ENCODE results near the gene MTOR.
"Not testable (repeated sequence)": the region's sequence is repeated elsewhere in the genome, so short reads cannot be mapped to it uniquely, and the experiment has no call there.

The MTOR gene

DNA sequence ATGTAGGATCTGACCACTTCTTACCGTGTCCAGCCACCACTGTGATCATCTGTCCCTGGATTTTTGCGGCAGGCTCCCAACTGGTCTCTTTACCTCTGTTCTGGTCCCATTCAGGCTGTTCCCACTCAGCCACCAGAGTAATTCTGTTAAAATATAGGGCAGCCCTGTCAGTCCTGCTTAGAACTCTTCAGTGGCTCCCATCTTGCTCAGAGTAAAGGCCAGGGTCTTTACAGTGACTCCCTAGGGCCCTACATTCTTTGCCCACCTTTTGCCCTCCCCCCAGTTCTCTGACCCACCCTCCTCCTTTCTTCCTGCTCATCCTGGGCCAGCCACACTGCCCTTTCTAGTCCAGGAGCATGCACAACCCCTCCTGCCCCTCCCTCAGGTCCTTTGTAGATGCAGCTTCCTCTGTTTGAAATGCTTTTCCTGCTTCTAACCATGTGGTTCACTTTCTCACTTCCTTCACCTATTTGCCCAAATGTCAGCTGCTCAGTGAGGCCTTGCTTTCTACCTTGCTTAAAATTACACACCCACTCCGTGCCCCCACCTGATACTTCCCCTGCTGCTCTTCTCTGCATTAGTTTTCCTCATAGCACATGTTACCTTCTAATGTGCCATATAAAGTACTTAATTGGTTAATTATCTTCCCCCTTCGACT lies 18.5 kb upstream of the MTOR start:
- no peak for DNase-seq (ENCODE audit: low read depth in 2 of 2)

GRCh38 chr1:11279630-11280029 lies 17.3 kb upstream of the MTOR start:
- no peak for DNase-seq (ENCODE audit: low read depth in 2 of 2)

GRCh38 chr1:11279152-11279551 lies 16.8 kb upstream of the MTOR start:
- no peak for DNase-seq (ENCODE audit: low read depth in 2 of 2)

- no peak for DNase-seq (ENCODE audit: low read depth in 2 of 2)
Measured at GRCh38 chr1:11273595-11274234, 11.4 kb upstream of the MTOR start.

DNA sequence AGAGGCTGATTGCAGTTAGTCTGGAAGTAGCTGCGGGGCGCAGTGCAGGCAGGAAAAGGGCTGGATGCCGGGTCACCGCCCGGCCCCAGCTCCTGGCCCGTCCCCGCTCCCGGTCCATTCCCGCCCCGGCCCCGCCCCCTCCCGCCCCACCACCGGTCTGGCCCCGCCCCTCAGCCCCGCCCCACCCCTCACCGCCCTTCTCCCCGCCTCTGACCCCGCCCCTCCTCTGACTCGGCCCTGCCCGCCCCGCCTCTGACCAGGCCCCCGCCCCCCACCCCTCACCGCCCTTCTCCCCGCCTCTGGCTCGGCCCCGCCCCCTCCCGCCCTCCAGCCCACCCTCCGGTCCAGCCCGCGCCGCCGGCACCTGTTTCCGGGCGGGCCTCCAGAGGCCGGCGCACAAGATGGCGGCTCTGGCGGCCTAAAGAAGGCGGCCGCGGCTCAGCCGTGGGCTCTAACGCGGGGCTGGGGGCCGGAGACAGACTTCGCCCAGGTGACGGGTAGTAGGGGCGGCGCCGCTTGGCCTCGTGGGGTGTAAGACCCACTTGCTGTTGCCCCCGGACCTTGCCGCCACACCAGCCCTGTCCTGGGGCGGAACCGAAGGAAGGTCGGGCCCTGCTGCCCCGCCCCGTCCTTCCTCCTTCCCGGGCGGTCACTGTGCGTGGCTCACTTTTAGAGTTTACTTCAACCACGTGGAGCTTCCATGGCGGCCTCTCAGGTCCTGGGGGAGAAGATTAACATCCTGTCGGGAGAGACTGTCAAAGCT lies 10.7 kb upstream of the MTOR start, which contains the start of gene UBIAD1:
Gene UBIAD1, plus strand, starts transcription at position 367 of the 763 bp plus-strand sequence. Its CDS starts 334 bp downstream, at position 701.
- peak; percentile 72 to 73 for DNase-seq (ENCODE audit: low read depth in 2 of 2)

GRCh38 chr1:11272544-11272831 lies 10.1 kb upstream of the MTOR start:
- no peak for DNase-seq (ENCODE audit: low read depth in 2 of 2)

DNA sequence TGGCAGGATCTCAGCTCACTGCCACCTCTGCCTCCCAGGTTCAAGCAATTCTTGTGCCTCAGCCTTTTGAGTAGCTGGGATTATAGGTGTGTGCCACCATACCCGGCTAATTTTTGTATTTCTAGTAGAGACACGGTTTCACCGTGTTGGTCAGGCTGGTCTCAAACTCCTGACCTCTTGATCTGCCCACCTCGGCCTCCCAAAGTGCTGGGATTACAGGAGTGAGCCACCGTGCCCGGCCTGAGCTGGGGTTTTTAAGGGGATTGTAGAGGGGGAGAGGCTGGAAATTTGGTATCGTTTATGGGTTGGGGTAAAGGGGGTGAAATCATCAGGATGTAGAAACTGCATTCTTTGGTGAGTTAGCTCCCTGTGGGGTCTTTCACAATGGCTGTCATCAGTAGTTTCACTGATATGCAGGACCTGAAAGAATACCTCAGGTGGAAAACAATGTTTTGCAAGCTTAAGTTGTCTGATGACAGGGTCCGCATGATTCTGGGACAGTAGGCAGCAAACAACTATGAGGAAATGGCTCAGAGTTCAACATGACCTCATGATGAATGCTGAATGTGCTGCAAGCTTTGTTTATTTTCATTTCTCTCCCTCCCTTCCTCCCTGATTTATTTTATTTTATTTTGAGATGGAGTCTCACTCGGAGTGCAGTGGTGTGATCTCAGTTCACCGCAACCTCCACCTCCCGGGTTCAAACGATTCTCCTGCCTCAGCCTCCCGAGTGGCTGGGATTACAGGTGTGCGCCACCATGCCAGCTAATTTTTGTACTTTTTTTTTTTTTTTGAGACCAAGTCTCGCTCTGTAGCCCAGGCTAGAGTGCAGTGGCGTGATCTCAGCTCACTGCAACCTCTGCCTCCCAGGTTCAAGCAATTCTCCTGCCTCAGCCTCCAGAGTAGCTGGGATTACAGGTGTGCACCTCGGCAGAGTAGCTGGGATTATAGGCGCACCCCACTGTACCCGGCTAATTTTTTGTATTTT lies 5.3 kb upstream of the MTOR start:
- not testable (repeated sequence) for DNase-seq (ENCODE audit: low read depth in 2 of 2)

DNA sequence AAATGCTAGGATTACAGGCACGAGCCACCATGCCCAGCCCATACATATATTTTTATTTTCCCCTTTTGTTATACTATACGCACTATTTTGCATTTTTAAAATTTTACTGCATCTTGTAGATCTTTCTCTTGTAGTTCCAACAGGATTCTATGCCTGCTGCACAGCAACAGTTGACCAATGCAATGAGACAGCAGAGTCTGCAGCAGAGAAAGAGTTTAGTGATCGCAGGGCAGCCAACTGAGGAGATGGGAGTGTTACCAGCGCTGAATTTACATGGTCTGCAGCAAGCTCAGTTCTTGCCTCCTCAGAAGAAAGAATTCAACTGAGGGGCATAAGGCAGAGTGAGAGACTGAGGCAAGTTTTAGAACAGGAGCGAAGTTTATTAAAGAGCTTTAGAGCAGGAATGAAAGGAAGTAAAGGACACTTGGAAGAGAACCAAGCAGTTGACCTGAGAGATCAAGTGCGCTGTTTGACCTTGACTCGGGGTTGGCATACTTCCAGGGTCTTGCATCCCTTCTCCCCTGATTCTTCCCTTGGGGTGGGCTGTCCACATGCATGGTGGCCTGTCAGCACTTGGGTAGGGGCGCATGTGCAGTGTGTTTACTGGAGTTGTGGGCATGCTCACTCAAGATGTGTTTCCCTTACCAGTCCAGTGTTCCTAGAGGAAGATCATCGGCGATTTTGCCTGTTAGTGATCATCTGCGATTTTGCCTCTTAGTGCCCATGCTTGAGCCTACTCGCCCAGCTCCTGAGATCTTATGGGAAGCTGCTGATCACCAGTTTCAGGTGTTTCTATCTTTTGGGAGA lies 4.1 kb upstream of the MTOR start:
- DNase-seq (ENCODE audit: low read depth in 2 of 2): no peak

DNA sequence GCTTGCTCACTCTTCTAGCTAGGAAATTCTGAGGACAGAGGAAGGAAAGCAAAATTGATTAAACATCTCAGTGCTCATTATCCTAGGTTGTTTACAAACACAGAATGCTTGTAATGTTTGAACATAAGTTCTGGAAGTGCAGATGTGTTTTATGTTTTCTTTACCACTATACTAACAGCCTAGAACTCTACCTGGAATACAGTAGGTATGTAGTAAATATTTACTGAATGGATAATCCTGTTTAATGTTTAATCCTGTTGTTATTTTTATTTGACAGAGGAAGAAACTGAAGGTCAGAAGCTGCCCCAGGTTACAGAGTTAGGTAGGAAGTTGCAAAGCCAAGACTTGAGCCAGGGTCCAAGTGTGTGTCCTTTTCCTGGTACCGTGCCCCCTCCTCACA lies 6.1 kb downstream of the MTOR start:
- DNase-seq (ENCODE audit: low read depth in 2 of 2): no peak

DNA sequence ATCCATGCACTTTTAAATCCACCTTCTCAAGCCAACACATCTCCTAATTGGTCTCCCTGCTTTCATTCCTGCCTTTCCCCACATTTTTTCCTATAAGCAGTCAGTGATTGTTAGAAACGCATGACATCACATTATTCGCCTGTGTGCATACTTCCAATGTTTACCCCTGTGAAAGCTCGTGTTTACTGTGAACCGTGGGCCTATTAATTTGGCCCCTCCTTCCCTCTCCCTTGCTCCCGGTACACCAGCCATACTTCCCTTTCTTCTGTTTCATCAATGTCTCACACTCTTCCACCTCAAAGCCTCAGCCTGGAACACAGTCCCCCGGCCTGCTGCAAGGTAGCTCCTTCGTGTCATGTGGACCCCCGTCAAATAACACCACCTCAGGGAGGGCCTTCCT lies 9.1 kb downstream of the MTOR start:
- DNase-seq (ENCODE audit: low read depth in 2 of 2): no peak

GRCh38 chr1:11252538-11252937 lies 9.8 kb downstream of the MTOR start:
- DNase-seq (ENCODE audit: low read depth in 2 of 2): no peak

GRCh38 chr1:11248169-11248568 lies 14.2 kb downstream of the MTOR start:
- no peak for DNase-seq (ENCODE audit: low read depth in 2 of 2)

DNA sequence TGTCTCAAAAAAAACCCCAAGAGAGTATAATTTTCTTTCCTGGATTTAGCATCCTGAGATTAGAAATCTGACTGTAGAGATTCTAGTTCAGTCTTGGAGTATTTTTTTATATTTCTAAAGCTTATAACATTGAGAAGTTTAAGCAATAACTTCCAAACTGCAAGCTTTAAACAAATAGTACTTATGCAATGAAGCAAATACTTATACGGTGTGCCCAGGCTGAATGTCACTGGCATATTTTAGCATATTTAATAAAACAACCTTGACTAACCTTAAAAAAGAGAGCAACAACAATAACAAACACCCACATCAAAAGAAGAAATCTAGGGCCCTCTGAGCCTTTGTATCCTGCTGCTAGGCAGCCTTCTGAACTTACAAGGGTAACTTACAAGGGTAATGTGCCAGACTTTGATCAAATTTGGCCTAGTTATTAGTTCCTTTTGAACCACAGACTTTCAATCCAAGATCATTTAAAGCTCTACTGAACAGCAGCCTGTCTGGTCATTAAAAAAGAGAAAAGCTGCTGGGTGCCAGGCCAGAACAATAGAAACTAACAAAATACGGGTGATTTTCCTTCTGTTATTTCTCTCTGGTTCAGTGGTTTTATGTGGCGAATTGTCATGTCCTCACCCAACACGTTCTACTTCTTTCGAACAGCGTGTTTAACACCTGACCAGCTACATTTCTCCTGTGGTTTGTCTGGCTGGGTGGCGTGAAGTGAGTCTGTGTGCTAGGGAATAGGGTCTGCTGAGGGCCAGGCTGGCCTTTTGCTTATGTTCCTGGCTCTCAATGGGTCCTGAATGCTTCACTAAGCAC lies 16.2 kb downstream of the MTOR start:
- DNase-seq (ENCODE audit: low read depth in 2 of 2): no peak

GRCh38 chr1:11245248-11245647 lies 17.1 kb downstream of the MTOR start:
- DNase-seq (ENCODE audit: low read depth in 2 of 2): no peak

DNA sequence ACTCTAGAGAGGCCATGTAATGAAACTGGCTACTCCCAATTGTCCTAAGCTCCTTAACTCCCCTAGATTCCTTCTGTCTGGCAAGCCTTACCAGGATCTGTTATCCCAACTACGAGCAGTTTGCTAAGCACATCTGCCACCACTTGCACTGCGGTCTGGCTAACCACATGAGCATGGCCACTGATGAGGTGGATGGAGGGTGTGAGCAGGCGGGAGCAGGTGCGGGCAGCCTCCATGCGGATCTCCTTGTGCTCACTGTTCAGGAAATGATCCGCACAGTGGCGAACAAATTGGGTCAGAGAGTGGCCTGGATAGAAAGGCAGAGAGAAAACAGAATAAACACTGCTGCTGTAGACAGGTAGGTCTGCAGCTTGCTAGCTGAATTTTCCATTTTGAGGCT lies 24.0 kb downstream of the MTOR start:
- DNase-seq (ENCODE audit: low read depth in 2 of 2): no peak

DNA sequence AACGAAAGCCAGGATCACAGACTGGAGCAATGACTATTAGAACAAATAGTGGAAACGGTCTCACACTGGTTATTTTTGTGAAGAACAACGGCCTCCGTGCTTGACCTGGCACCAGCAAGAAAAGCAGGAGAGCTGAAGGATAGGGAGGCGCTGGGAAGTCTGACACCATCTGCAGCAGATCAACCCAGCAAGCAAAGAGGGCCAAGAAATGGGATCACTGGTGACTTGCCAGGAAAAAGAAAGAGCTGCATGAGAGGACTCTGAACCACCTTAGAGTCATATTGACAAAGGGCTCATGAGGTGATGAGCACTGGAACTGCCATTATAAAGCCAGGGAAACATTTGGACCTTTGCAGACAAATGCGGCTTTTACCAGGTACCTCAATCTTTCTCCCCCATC lies 25.0 kb downstream of the MTOR start:
- no peak for DNase-seq (ENCODE audit: low read depth in 2 of 2)

DNA sequence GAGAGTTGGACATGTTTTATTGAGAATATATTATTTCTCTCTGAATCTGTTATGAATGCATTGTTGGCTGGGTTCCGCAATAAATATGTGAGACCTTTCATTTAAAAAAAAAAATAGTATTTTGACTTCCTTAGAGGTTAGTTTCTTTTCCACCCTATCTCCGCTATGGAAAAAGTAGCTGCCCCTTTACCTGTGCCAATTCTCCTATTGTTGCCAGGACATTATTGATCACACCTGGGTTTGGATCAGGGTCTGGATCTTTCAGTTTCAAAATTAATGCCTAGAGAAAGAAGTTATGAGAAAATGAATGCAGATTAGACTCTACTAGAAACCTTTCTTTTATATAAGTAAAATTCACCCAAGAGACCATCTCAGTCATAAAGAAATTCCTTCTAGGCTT lies 29.1 kb downstream of the MTOR start:
- no peak for DNase-seq (ENCODE audit: low read depth in 2 of 2)

DNA sequence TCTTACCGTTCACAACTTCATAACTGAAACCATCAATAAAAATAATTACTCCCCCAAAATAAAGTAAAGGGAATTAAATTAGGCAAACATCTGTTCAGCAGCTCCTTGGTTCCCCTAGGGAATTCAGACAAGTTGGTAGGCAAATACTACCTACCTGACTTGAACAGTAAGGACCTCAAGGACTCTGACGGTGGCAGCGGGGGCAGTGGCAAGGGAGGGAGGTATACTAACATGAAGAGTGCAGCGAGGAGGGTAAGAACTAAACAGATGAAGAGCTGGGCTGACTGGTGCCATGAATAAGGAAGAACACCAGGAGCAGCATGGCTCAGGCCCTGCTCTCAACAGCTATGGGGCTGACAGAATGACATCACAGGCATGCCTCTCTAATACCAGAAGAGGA lies 33.1 kb downstream of the MTOR start:
- DNase-seq (ENCODE audit: low read depth in 2 of 2): no peak

DNA sequence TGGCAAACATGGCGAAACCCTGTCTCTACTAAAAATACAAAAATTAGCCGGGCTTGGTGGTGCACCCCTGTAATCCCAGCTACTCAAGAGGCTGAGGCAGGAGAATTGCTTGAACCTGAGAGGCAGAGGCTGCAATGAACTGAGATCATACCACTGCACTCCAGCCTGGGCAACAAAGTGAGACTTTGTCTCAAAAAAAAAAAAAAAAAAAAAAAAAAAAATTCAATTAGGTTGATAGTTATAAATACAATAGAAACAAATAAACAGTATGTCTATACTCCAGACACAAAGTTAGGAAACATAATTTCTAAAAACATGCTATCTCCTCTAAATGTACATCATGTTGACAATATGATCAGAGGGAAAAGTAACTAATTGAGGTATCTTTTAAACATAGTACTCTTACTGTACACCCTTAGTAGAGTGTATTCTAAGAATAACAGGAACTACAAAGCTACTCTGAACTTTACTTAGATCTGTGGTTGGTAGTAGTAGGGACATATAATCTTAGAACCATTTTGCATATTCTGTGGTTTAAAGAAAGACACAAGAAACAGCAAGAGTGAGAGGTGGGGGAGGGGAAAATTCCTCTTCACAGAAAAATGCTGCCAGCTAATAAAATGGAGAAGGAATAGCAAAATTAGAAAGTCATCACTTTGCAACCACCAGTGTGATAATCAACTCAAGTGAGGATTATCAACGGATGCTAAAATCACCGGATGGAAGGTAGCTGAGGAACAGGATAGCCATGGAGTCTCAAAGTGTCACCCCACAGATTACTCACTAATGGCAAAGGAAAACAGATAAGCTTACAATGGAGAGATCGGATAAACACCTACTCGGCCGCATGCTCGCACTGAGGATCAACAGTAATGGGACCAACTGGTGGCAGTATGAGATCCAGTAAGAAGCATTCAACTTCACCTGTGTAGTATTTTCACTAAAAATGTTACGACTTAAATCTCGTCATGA lies 35.0 kb downstream of the MTOR start:
- DNase-seq (ENCODE audit: low read depth in 2 of 2): no peak

All from stimulated activated CD8-positive, alpha-beta memory T cell treated with anti-CD3 and anti-CD28 coated beads, Interleukin-15, amount 100 ng/mL, for 48 hours (primary cell).